MCF 10A (cell line): ENCODE measurements around the gene ESD. TPM values are rescaled to one million over a fixed set of nuclear protein-coding genes. Genes with fewer than 3 reads are reported as not detected.
"Not testable (repeated sequence)": the region's sequence is repeated elsewhere in the genome, so short reads cannot be mapped to it uniquely, and the experiment has no call there.

Experiments used
- BruUV-seq: library from RNA; stranded (reverse); fragments of 400-500 nt; replicated peaks from 2 replicates; lab custom pipeline; 2021; lab: Mats Ljungman, UMichigan
- CTCF ChIA-PET: fragments of 300-600 bp; sonication (Branson Sonifier 250); formaldehyde crosslinking; extraction: SDS; loops from one replicate; lab custom pipeline; 2021; ENCODE audit warnings: antibody characterized with exemption, inconsistent platforms; lab: Yijun Ruan, JAX
- POLR2A ChIA-PET: fragments of 300-600, 350-650 bp; sonication (Branson Sonifier 250); formaldehyde crosslinking; extraction: SDS; loops from one replicate; lab custom pipeline; 2020; ENCODE audit warnings: antibody characterized with exemption, inconsistent platforms; lab: Yijun Ruan, JAX
- DNase-seq: peaks from one replicate; pipeline ENCODE4 v3.0.0-alpha.2; 2018; ENCODE audit not compliant: unreplicated experiment
- H3K27ac Mint-ChIP-seq: one replicate; pipeline ENCODE4 v1.8.0; 2022; ENCODE audit warnings: mild to moderate bottlenecking, low read depth, mixed read lengths; ENCODE audit not compliant: unreplicated experiment
- H3K27me3 Mint-ChIP-seq: one replicate; pipeline ENCODE4 v1.8.0; 2022; ENCODE audit warnings: mixed read lengths; ENCODE audit not compliant: insufficient read depth, unreplicated experiment
- H3K36me3 Mint-ChIP-seq: one replicate; pipeline ENCODE4 v1.8.0; 2022; ENCODE audit warnings: mild to moderate bottlenecking, moderate library complexity, mixed read lengths; ENCODE audit not compliant: insufficient read depth, unreplicated experiment
- H3K4me1 Mint-ChIP-seq: one replicate; pipeline ENCODE4 v1.8.0; 2022; ENCODE audit warnings: mixed read lengths; ENCODE audit not compliant: insufficient read depth, unreplicated experiment
- H3K4me3 Mint-ChIP-seq: one replicate; pipeline ENCODE4 v1.8.0; 2022; ENCODE audit warnings: mild to moderate bottlenecking, moderate library complexity, mixed read lengths; ENCODE audit not compliant: unreplicated experiment
- H3K9me3 Mint-ChIP-seq: one replicate; pipeline ENCODE4 v1.8.0; 2022; ENCODE audit warnings: mixed read lengths; ENCODE audit not compliant: unreplicated experiment
- CTCF ChIP-seq: fragments of 200-600 bp; IDR thresholded peaks from one replicate; pipeline ENCODE4 v1.8.0; 2022; ENCODE audit warnings: antibody characterized with exemption, mild to moderate bottlenecking; ENCODE audit not compliant: unreplicated experiment
- intact Hi-C: fragments of 100-400 bp; cut with micrococcal nuclease; formaldehyde crosslinking; loops from 2 replicates; pipeline ENCODE4 v1.14.1; 2022
- total RNA-seq: library from RNA; stranded (reverse); gene quantifications from 2 replicates; pipeline ENCODE4 v1.2.3, GENCODE V29; 2022

ESD gene
- total RNA-seq, 1 experiment from 2014 or later, result 105 TPM

DNA sequence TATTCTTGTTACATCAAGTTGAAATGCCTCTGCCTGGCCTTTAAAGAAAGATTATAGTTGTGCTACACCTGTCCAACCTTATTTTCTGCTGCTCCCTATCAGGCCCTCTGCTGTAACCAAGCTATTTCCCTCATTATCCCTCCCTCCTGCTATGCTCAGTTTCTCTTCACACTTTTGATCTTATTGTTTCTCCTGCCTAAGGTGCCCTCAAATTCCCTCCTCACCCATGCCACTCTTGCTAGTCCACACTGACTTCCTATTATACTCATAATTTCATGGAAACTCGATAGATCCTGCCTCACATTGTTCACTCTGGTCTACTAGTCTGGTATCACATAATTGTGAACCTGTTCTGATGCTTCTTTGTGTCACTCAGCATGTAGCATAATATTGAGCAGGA is 19.4 kb upstream of the ESD start:
- no peak for DNase-seq
- Mint-ChIP-seq H3K36me3 (no peaks in the 10 kb centered on the region), H3K27ac (no peak overlapping the region), H3K4me1 (no peaks in the 10 kb centered on the region), H3K4me3 (no peak overlapping the region), H3K27me3 (no peaks in the 10 kb centered on the region), H3K9me3 (peaks cover 17% of the 10 kb centered on the region)
- no peak for TF ChIP-seq CTCF
- intact Hi-C loops, result no loop called here
- no TSS peak for BruUV-seq
- CTCF ChIA-PET, result interaction anchor here (0.6 to 0.7 kb wide), 2 partner anchors 16 to 1080 kb away, joined by 3 read pairs; no protein-coding TSS in a partner anchor
- POLR2A ChIA-PET, result no interaction called here

- BruUV-seq, result no TSS peak
- POLR2A ChIA-PET, result no interaction called here
- peaks cover 17% of the 10 kb centered on the region for H3K9me3 Mint-ChIP-seq
Measured at GRCh38 chr13:46812301-46812797, 15.4 kb upstream of the ESD start.

DNA sequence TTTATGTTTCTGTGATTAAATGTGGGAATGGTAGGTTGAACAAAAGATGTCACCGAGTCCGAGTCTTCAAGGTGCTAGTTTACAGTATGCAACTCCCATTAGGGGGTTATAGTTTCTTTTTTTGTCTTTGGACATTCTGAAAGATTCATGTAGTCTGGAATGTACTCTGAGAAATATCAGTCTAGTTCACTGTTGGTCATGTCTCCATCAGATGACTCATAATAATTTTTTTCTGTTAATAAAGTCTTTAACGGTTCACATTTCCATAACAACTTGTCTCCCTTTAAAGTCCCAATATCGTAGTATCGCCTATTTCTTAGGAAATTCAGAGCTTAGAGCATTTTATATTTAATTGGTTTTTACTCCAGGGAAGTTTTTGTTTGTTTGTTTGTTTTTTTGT is 13.5 kb upstream of the ESD start:
- POLR2A ChIA-PET, result no interaction called here
- Mint-ChIP-seq H3K4me1 (no peaks in the 10 kb centered on the region), H3K4me3 (no peak overlapping the region), H3K9me3 (peaks cover 17% of the 10 kb centered on the region), H3K27ac (no peak overlapping the region), H3K27me3 (no peaks in the 10 kb centered on the region), H3K36me3 (no peaks in the 10 kb centered on the region)
- BruUV-seq, result no TSS peak
- CTCF ChIA-PET, result no interaction called here
- intact Hi-C loops, result no loop called here
- no peak for DNase-seq
- TF ChIP-seq CTCF, result no peak

More at GRCh38 chr13:46812301-46812797, 15.4 kb upstream of the ESD start:
- no peak overlapping the region for H3K4me3 Mint-ChIP-seq
- no peak for TF ChIP-seq CTCF
- no peaks in the 10 kb centered on the region for H3K4me1 Mint-ChIP-seq
- no peak overlapping the region for H3K27ac Mint-ChIP-seq
- intact Hi-C loops, result no loop called here
- no peak for DNase-seq
- no peaks in the 10 kb centered on the region for H3K36me3 Mint-ChIP-seq
- H3K27me3 Mint-ChIP-seq, result no peaks in the 10 kb centered on the region
- CTCF ChIA-PET, result interaction anchor here (1.1 kb wide), 1 partner anchor 82 kb away, joined by 3 read pairs; no protein-coding TSS in a partner anchor

- intact Hi-C loops, H3K27me3 Mint-ChIP-seq: not testable (repeated sequence)
Measured at GRCh38 chr13:46804921-46805320, 8.0 kb upstream of the ESD start.

More at GRCh38 chr13:46804921-46805320, 8.0 kb upstream of the ESD start:
- H3K9me3 Mint-ChIP-seq, POLR2A ChIA-PET, DNase-seq, BruUV-seq, H3K36me3 Mint-ChIP-seq, H3K4me3 Mint-ChIP-seq, H3K27ac Mint-ChIP-seq: not testable (repeated sequence)
- CTCF ChIA-PET, result interaction anchor here (0.7 kb wide), 1 partner anchor 40 kb away, joined by 4 read pairs; no protein-coding TSS in a partner anchor
- H3K4me1 Mint-ChIP-seq, result peaks cover 16% of the 10 kb centered on the region
